SKM-1 treated with dmso at 0.1 percent for 144 hours (cell line): Measurements from ENCODE around the gene MAD1L1.
"Not testable (repeated sequence)": the region's sequence is repeated elsewhere in the genome, so short reads cannot be mapped to it uniquely, and the experiment has no call there.

Source experiments
- DNase-seq: peaks from one replicate; lab custom pipeline; 2025; ENCODE audit not compliant: unreplicated experiment; lab: John Stamatoyannopoulos, UW

Gene MAD1L1

DNA sequence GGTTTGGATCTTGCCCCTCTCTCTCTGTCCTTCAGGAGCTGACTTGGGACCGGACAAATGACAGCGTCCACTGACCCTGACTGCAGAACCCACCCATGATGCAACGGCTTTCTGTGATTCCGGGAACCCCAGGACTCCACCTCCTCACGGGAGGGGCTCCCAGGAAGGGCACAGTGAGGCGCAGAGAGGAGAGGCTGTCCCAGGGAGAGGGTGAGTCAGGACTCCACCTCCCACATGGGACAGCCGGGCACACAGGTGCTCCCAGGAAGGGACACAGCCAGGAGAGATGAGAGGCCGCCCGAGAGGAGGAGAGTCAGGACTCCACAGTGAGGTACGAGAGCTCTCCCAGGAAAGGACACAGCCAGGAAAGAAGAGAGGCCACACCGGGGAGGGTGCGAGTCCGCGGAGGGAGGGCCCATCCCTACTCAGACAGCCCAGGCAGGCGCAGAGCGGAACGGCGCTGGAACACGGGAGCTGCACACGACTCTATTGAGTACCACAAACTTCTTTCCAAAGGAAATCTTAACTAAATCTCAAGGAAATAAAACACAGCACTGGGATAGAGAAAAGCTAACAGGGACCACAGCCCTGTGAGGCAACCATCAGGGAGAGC lies 162.5 kb downstream of the MAD1L1 start:
- DNase-seq: no peak

DNA sequence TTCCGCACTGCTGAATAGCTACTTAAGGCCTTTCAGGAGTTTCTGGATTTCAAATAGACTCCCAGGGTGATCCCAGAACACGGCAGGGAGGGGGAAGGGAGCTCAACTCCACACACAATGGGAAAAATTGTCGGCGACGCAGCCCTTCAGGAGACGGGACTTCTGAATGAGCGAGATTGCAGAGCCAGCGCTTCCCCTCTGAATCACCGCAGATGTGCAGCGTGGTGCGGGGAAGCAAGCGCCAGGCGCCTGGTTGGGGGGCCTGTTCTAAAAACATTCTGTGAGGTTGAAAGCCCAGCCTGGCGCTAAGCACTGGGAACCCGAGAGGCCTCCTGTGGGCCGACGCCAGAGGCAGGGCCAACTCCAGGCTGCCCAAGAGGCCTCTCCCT lies 163.3 kb downstream of the MAD1L1 start:
- DNase-seq: no peak

DNA sequence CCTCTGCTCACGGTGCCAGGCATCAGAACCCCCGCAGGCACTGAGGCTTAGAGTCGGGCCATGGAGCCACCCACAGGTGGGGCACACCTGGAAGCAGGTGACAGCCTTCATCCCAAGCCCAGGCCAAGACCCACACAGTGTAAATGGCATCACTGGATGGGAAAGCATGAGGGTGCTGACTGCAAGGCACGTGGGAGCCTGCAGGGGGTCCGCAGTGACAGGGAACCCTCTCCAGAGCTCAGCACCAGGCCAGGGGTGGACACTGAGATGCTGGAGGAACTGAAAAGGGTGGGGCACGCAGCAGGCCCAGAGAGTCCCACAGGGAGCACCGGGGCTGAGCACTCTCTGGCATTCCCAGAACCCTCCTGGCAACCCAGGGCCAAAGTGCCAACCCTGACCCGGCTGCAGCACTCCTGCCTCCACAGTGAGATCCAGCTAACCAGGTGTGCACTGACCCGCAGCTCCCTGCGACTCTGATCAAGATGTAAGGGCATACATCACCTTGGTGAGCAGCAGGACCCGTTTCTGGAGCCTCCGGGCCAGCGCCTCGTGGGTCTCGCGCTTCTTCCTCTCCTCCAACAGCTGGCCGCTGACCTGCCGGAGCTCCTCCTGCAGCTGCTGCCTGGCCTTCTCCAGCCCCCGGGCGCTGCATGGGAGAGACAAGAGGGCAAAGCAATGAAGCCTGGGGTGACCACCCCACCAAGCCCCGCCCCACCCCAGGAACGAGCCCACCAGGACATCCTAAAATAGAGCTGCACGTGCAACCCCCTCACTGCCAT lies 163.9 kb downstream of the MAD1L1 start:
- no peak for DNase-seq

DNA sequence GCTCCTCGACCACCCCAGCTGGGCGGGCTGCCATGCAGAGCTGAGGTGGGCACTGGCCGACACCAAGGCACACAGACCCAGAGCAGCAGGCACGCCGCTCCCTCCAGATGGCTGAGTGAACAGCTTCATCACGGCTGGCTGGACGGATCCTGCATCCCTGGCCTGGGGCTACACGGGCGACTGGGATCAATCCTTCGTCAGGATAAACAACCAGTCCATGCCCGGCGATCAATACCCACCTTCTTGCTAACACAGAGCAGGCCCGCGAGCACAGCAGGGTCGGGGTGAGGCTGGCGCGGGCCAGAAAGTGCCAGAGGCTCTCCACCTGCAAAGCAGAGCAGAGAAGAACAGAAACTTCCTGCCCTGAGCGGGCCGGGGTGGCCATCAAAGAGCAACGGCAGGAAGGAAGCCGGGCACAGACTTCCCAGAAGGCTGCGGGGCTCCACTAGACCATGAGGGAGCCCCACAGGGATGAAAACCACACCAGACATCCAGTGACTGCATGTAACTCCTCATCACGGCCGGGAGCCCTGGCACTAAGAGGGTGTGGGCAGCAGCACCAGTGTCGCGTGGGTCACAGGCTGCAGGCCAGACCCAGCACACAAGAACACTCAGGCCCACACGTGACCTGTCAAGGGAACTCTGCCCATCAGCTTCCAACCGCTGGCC lies 166.4 kb downstream of the MAD1L1 start:
- no peak for DNase-seq

DNA sequence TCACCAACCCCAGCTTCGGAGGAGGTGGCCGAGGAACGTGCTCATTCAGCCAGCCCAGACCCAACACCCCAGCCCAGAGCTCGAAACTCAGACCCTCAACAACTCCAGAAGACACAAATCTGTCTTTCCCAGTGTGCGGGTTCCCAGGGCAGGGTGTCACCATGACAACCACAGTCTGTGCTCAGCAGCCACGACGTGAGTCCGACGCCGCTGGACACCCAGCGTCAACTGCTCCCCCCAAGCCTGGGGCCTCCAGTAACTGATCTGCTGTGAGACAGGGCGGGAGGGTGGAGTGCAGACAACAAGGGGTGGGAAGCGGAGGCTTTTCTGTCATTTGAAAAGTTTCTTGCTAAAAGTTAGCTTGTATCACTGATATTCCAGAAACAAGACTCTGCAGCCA lies 167.2 kb downstream of the MAD1L1 start:
- no peak for DNase-seq

DNA sequence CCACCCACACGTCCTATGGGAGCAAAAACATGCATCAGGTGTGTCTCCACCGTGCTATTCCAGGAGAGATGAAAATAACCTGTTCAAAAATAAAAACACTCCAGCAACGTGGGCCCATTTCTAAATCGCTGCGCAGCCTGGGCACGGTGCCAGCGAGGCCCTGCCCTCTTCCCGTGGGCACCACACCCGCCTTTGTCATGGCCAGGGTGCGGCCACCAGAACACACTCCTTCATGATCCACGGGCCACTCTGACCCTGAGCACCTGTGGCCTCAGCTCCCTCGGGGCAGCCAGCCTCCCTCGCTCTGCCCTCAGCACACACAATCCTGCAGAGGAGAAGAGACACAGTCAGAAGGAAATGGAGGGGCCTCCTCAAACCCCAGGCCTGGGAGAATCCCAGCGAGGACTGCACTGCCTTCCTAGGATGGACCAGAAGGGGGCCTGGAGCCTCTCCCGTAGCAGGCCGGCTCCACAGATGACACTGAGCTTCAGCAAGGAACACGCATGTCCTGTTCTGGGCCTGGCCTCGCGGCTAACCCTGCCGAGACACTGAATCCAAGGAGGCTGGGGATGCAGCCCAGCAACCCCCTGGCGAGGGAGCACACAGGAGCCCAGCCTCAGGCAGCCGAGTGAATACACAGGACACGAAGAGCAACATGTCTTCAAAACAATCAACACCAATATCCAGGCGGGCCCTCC lies 169.0 kb downstream of the MAD1L1 start:
- DNase-seq: no peak

DNA sequence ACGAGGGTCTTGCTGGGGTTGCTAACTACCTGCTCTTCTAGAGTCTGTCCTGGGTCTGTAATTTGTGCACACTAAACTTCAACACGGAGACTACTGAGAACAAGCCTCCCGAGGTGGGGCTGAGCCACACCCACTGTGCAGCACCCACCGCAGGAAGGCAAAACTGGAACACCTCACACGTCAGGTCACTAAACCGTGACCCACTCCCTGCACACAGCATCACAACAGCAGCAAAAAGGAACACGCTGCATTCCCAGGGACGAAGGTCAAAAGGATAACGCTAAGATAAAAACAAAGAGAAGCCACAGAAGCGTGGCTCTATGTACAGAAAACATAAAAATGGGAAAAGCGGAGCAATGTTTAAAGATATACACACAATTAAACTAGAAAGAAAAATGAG lies 170.1 kb downstream of the MAD1L1 start:
- no peak for DNase-seq

DNA sequence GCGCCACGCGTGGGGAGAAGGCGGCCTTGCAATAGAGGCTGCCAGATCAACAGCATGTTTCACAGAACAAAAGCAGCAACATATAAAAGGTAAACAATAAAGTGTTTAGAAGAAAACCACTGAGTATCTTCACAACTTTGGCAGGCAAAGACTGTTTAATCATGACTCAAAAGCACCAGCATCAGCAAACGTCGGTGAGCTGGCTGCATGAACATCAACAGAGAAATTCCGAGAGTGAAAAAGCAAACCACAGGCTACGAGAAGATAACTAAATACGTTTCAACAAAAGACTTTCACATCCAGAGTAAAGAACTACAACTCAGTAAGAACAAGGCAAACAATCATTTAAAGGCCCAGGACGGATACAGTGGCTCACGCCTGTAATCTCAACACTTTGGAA lies 172.0 kb downstream of the MAD1L1 start:
- DNase-seq: no peak

DNA sequence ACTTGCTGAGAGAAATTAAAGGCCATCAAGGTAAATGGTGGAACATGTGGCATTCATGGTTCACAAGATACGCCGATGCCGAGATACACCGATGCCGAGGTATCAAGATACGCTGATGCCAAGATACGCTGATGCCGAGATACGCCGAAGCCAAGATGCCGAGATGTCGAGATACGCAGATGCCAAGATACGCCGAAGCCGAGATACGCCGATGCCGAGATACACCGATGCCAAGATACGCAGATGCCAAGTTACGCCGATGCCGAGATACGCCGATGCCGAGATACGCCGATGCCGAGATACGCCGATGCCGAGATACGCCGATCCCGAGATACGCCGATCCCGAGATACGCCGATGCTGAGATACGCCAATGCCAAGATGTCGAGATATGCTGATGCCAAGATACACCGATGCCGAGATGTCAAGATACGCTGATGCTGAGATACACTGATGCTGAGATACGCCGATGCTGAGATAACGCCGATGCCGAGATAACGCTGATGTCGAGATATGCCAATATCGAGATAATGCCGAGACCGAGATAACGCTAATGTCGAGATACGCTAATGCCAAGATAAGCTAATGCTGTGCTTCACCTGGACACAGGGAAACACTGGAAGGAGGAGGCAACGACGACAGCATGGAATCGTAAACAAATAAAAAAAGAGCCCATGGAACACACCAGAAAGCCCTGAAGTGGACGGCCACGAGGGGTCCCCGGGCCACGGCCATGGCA lies 172.6 kb downstream of the MAD1L1 start:
- no peak for DNase-seq

DNA sequence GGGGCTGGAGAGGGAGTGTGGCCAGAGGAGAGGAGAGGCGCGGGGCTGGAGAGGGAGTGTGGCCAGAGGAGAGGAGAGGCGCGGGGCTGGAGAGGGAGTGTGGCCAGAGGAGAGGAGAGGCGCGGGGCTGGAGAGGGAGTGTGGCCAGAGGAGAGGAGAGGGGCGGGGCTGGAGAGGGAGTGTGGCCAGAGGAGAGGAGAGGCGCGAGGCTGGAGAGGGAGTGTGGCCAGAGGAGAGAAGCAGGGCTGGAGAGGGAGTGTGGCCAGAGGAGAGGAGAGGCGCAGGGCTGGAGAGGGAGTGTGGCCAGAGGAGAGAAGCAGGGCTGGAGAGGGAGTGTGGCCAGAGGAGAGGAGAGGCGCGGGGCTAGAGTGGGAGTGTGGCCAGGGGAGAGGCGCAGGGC lies 174.5 kb downstream of the MAD1L1 start:
- DNase-seq: not testable (repeated sequence)

DNA sequence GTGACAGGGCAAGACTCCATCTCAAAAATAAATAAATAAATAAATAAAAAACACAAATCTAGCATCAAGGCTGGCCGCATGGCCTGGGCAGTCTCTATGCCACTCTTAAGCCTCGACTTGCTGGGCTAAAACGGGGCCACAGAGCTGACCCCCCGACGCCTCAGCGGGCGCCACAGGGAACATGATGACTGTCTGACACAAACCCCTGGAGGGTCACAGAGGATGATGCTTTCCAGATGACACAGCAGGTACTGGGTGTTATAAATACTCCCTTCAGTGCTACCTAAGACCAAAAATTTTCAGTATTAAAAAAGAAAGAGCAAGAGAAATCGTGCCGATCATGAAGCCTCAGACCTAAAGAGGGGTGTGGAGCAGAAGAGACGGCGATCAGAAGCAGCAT lies 176.8 kb downstream of the MAD1L1 start:
- DNase-seq: no peak

DNA sequence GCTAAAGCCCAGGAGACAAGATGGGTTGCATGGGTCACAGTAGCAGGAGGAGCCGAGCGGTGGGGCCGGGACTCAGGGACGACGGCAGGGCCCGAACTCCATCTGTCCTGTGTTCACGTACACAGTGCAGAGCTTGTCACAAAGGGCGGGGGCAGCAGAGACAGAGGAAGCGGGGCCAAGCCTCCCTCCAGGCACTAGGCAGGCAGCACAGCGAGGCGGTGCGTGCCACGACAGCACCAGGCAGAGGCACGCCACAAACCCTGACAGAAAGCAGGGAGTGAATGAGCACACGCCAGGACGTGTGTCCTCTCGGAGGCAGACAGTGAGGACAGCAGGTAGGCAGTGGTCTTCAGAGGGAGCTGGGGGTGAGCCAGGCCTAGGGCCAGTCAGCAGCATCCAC lies 177.8 kb downstream of the MAD1L1 start:
- no peak for DNase-seq

DNA sequence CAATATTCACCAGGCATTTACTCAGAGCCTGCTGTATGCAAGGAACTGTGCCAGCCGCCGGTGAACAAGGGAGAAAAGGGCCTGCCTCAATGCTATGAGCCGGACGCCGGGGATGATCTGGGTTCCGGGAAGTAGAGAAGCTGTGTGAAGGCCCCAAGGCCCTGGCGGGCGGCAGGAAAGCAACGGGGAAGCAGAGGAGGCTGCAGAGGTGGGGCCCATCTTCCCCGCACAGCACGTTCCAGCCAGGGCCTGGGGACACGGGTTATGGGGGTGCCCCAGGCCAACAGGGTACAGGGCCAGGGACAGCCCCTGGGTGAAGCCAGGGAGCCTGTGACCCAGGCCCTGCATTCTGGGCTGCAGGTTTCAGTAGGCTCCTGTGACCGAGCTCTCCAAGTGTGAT lies 179.3 kb downstream of the MAD1L1 start:
- DNase-seq: no peak

DNA sequence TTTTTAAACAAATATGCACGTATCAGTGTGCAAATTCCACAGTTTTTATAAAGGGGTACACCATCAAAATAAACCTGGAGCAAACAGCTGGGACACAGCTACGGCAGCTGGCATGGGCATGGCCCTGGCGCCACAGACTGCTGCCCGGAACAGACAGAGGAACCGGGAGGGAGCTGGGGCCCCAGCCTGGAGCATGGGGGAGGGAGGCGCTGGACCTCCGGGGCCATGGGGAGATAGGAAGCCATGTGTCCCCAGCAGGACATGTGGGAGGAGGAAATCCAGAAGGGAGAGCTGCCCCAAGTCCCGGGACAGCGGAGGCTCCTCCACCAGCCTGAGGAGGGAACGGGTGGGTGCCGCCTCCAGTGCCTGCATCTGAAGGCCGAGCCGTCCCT lies 180.1 kb downstream of the MAD1L1 start:
- DNase-seq: no peak

DNA sequence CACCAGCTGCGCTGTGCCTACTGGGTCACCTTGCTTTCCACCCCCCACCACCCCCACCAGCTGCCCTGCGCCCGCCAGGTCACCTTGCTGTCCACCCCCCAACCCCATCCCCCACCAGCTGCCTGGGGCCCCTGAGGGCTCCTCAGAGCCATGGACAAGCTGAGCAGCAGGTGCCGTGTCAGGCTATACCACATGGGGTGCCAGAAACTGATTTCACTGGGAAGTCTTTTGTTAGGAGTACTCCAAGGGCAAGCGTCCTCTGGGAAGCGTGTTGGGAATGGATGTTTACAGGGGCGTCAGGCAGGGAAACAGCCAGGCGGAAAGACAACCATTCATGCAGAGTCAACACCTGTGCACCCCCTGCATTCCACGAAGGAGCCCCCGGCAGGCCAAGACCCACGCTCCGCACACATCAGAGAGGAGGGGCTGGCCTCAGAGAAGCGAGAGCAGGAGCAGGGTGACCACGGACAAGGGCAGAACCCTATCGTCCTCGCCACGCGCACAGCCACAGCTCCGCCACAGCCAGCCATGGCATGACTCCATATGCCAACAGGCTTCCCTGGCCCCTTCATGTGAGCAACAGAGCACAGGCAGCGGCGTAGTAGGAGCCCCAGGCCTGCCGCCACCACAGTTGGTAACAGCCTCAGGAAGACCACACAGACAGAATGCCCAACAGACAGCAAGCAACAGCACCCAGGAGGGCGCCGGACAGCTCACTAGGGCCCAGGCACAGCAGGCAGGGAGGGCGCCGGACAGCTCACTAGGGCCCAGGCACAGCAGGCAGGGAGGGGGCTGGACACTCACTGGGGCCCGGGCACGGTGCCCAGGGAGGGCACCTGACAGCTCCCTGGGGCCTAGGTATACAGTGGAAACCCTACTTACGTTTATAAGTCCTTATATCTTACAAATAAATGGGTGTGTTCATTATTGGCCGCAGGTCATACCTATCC lies 180.8 kb downstream of the MAD1L1 start:
- no peak for DNase-seq

DNA sequence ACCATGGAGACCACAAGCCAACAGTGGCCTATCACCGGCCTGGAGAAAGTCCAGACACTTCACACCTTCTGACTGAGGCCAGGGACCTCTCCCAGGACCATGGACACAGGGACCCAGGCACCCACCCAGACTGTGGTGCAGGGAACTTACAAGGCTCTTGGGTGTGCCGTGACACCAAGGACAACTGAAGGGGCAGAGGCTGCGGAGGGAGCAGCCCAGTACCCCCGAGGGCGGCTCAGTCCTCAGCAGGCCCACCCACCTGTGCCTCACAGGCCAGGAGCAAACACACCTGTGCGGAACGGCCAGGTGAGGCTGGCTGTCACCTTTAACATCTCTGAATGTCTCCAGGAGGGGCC lies 182.3 kb downstream of the MAD1L1 start:
- no peak for DNase-seq

DNA sequence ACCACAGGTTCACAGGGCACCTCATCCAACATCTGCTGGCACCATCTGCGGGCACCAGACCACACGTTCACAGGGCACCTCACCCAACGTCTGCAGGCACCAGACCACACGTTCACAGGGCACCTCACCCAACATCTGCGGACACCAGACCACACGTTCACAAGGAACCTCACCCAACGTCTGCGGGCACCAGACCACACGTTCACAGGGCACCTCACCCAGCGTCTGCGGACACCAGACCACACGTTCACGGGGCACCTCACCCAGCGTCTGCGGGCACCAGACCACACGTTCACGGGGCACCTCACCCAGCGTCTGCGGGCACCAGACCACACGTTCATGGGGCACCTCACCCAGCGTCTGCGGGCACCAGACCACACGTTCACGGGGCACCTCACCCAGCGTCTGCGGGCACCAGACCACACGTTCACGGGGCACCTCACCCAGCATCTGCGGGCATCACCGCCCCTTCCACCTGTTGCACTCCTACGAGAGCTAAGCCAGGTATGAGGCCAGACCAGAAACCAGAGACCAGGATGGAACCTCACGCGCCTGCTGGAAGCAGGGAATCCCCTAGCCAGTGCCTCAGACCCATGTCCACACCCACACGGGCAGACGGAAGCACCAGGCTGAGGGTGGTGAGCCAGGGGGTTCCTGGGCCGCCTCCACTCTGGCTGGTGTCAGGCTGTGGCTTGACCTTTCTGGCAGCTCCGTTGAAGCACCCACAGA lies 182.8 kb downstream of the MAD1L1 start:
- DNase-seq: no peak

DNA sequence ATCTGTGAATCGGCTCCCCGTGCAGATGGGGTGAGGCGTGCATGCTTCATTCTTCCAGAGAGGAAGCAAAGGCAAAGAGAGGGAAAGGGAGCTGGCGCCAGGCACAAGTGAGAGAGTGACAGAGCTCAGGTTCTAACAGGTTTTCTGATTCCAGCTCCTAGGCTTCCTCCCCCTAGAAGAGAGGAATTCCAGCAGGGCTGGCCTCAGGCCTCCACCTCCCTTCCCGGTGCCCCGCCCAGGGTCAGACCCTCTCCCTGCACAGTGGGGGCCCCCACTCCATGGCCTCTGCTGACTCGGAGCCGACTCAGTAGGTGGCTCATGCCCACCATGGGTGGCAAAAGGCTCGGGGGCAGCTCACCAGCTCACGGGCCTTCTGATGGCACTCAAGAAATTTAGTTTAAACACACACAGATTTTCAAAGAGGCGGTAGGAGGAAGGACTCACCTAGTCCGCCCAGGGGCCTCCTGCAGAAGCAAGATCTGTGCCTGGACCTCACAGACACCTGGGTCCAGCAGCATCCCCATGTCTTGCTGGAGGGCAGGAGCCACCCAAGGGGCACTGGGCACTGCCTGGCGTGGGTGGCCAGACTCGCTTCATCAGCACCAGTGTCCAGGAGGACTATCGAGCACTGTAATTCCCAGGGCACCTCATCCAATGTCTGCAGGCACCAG lies 183.5 kb downstream of the MAD1L1 start:
- no peak for DNase-seq

DNA sequence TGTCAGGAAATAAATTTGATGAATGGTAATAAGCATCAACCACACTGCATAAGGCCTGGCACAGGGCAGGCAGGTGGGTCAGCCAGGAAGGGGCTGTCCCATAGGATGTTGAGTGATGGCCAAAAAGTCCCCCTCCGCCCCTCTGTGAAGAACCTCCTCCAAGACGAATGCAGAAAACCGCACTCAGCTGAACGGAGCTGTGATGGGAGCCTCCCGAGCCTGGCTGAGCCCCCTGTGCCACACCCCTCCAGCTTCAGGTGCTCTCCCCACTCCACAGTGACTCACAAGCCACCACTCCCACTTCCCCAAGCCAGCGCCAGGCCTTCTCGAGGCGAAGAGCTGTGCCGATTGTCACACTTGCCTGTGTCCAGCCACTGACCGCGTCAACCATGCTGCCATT lies 184.2 kb downstream of the MAD1L1 start:
- no peak for DNase-seq
